GM18511 (cell line): ENCODE data around the gene BIRC2.
"Not testable (repeated sequence)": the region's sequence is repeated elsewhere in the genome, so short reads cannot be mapped to it uniquely, and the experiment has no call there.

Source experiments
- ATAC-seq: cut with Tn5 transposase; IDR thresholded peaks from one replicate; pipeline ENCODE4 v1.9.1; 2021; ENCODE audit warnings: mild to moderate bottlenecking, moderate library complexity; ENCODE audit not compliant: unreplicated experiment

Gene BIRC2

DNA sequence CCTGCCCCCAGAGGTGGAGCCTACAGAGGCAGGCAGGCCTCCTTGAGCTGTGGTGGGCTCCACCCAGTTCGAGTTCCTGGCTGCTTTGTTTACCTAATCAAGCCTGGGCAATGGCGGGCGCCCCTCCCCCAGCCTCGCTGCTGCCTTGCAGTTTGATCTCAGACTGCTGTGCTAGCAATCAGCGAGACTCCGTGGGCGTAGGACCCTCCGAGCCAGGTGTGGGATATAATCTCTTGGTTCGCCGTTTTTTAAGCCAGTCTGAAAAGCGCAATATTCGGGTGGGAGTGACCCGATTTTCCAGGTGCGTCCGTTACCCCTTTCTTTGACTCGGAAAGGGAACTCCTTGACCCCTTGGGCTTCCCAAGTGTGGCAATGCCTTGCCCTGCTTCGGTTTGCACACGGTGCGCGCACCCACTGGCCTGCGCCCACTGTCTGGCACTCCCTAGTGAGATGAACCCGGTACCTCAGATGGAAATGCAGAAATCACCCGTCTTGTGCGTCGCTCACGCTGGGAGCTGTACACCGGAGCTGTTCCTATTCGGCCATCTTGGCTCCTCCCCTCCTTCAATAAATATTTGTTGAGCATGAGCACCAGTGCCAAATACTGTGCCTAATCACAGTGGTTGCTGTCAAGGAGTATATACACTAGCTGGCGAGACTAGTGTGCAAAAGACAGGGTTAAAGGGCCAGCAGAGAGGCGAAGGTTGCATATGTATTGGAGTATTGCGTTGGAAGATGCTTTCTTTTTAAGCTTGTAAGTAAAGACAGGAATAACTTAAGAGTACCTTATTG, 27.8 kb downstream of the BIRC2 start:
- ATAC-seq: not testable (repeated sequence)

DNA sequence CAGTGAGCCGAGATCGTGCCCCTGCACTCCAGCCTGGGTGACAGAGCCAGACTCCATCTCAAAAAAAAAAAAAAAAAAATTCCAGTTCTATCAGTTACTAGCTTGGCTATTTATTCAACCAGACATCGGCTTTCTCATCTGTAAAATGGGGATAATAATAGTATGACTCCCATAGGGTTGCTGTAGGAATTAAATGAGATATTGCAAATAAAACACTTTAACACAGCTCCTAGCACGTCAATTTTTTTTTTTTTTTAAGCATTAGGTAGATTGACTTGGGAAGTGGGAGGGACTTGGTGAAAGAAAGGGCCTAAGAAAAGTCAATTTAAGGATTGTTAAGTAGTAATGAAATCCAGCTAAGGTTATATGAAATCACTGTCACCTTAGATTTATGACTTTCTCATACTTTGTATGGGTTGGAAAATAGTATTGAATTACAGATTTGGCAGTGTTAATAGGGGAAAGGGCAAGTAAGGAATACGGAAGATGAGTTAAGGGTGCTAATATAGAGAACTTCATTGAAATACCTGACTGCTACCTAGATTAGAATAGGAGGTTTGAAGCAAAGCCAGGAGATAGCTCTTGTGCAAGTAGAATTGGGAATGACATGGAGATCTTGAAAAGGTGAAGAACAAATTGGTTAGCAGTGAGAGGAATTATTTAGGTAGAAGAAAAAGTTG, 28.8 kb downstream of the BIRC2 start:
- ATAC-seq: no peak

DNA sequence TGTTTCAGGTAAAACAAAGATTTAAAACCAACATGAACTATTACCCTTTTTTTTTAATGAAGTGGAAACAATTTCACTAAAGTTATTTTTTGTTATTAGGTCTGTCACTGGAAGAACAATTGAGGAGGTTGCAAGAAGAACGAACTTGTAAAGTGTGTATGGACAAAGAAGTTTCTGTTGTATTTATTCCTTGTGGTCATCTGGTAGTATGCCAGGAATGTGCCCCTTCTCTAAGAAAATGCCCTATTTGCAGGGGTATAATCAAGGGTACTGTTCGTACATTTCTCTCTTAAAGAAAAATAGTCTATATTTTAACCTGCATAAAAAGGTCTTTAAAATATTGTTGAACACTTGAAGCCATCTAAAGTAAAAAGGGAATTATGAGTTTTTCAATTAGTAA, 30.9 kb downstream of the BIRC2 start:
- ATAC-seq: no peak

DNA sequence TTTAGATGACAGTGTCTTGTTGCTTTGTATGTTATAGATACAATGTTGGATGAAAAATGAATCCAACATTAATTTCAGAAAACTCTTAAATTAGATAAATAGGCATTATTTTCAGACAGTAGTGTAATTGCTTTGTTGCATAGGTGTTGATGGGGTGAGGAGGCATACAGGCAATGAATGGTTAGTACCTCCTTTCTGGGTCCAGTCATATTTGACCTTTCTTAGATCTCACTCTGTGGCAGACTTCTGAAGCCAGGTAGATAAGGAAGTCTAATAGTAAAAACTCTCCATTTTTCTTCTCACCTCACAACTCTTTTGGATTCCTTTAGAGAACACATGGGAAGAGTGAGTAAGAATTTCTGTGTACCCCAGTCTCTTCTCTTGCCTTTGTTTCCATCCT, 31.8 kb downstream of the BIRC2 start:
- no peak for ATAC-seq

DNA sequence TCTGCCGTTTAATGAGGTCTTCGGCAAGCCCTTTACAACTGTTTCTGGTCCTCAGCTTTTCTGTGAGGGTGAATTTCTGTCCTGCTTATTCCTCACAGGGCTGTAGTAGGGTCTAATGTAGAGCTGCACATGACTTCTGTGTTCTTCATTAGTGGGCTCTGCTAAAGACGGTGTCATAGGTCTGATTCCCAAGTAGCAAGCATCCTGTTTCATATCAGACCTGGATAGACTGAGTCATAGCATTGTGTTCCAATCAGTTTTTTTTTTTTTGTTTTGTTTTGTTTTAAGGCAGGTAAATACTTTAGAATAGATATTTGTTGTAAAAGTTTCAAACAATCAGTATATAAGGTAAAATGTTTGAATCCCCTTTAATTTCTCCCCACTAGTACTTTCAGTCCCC, 35.4 kb downstream of the BIRC2 start:
- no peak for ATAC-seq

DNA sequence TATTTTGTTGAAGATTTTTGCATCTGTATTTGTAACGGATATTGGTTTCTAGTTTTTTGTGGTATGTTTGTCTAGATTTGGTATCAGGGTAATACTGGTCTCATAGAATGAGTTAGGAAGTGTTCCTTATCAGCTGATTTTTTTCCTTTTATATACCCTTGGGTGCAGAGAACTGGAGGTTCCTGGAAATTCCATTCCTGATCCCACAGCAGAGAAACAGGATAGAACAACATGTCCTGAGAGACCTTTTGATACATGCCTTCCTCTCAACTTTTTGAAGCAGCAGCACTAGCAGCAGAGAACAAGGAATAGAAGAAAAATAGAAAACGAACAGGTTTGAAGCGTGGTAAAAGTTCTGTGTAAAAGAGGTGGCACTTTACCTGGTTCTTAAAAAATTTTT, 36.8 kb downstream of the BIRC2 start:
- ATAC-seq: no peak

DNA sequence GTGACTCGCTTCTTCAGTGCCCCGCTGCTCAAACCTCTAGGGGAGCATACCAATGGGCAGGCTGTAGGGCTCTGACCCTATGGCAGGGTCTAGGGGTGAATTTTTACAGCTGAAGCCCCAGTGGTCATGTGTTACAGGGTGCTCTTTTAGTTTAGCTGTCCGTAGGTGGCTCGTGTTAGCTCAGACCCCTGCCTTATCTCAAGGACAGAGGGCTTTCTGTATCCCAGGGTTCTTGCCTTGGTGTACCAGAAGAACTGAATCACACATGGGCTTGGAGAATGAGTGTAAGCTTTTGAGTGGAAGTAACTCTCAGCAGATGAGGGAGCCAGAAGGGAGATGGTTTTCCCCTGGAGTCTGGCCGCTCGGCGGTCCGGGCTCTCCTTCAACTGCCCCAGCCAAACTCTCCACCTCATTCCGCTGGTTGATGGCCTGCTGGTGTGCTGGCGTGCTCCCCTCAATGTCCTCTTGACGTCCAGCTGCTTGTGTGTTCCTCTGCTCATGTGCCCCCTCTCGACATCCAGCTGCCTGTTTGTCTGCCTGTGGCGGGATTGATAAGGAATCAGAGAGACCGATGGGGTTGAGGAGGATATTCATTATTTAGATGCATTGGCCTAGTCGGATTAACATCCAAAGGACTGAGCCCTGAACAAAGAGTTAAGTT, 37.5 kb downstream of the BIRC2 start:
- no peak for ATAC-seq

DNA sequence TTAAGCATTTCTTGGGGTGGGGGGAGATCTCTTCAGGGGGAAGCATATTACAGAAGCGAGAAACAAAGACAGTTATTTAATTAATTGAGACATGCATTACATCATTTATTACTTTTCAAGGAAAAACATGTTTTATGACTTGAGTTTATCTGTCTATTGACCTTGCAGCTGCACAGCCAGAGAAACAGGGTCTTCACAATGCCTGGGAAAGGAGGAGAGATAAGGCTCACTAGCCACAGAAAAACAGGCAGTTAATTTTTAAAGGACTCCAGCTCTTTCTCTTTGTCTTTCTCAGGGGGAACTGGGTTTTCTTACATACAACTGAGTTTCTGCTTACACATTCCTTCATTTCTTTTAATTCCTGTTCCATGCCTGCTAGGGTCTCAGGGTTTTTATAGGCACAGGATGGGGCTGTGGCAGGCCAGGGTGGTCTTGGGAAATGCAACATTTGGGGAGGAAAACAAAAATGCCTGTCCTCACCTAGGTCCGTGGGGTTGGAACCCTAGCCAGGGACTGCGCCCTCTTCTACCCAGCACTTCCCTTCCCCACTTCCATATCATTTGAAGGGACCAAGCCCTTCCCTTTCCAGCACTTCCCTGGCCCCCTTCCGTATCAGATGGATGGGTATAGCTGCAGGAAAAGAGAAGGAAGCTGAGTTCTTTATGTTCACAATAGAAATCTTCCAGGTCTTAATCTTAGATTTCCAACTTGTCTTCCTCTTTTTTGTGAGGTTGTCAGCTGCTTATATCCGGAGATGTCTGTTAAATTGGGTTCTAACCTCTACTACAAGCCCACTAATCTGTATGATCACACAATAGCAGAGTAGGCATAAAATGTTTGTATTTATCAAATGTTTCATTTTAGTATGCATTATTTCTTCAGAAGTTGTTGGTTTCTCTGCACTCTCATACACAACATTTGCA, 38.3 kb downstream of the BIRC2 start:
- no peak for ATAC-seq

DNA sequence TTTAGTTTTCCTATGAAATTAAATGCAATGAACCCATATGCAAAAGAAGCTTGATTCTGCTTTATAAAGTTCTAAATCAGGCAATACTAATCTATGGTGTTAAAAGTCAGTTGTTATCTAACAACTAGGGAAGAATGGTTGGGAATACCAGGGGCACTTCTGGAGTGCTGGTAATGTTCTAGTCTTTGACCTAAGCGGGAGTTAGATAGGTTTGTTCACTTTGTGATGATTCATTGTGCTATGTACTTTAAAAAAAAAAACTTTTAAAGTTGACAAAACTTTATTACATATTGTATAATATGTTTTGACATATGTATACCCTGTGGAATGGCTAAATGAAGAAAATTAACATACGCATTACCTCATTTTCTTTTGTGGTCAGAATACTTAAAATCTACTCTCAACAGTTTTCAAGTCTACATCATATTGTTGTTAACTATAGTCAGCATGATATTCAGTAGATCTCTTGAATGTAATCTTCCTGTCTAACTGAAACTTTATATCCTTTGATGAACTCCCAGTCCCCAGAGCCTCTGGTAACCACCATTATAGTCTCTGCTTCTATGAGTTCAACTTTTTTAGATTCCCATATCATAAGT, 39.2 kb downstream of the BIRC2 start:
- ATAC-seq: no peak

DNA sequence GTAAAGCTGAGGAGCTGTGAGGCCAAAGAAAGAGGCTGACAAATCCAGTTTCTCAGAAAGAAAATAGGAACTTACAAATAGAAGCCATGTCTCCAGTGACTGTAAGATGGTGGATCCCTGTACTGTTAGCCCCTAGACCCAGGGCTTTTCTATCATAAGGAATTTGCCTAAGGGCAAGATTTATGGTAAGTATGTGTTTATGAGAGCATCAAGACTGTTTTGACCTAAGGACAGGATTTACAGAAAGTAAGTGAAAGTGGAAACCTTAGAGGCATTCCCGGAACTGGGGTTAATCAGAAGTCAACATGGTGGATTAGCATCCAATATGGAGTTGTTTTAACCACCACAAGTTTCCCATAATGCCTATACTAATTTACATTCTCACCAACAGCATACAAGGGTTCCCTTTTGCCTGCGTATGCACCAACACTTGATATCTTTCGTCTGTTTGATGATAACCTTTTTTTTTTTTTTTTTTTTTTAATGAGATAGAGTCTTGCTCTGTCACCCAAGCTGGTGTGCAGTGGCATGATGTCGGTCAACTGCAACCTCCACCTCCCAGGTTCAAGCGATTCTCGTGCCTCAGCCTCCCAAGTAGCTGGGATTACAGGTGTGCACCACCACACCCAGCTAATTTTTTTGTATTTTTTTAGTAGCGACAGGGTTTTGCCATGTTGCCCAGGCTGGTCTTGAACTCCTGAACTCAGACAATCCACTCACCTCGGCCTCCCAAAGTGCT, 40.2 kb downstream of the BIRC2 start:
- no peak for ATAC-seq

DNA sequence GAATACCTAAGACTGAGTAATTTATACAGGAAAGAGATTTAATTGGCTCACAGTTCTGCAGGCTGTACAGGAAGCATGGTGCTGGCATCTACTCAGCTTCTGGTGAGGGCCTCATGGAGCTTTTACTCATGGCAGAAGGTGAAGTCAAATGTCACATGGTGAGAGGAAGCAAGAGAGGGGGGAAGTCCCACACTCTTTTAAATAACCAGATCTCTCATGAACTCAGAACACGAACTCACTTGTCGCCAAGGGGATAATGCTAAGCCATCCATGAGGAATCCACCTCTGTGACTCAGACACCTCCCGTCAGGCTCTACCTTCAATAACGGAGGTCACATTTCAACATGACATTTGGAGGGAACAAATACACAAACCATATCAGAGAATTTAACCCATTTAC, 42.2 kb downstream of the BIRC2 start:
- no peak for ATAC-seq

DNA sequence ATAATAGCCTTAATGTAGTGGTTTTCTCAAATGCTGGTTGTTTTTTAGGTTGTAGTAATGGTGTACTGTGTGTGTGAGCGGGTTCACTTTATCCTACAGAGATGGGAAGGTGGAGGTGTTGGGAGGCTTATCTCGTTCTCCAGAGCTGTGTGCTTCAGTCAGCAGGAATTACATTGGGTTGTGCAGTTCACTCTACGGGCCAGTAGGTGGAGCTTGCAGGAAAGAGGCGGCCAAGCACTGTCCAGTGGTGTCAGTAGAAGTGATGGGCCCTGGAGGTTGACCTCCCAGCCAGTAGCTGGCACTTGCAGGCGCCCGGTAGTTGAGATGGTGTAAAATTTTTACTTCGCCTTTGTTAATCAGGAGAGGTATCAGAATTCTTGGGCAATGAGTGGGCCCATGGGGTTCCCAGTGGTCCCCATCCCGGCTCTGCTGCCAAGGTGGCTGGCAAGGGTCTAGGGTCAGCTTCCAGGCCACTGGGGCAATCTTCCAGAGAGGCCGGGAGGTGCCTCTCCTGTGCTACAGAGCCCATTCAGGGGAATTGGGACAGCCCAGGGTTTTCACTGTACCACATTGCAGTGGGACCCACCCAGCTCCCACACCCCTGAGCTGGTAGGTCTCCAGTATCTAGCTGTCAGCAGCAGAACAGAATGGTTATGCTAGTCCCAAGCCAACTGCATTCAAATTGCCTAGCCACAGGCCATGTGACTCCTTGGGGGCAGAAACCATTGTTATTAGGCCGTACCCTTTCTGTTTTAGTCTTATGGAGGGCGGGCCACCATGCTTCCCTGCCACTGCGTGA, 43.9 kb downstream of the BIRC2 start:
- peak; percentile 86 for ATAC-seq

DNA sequence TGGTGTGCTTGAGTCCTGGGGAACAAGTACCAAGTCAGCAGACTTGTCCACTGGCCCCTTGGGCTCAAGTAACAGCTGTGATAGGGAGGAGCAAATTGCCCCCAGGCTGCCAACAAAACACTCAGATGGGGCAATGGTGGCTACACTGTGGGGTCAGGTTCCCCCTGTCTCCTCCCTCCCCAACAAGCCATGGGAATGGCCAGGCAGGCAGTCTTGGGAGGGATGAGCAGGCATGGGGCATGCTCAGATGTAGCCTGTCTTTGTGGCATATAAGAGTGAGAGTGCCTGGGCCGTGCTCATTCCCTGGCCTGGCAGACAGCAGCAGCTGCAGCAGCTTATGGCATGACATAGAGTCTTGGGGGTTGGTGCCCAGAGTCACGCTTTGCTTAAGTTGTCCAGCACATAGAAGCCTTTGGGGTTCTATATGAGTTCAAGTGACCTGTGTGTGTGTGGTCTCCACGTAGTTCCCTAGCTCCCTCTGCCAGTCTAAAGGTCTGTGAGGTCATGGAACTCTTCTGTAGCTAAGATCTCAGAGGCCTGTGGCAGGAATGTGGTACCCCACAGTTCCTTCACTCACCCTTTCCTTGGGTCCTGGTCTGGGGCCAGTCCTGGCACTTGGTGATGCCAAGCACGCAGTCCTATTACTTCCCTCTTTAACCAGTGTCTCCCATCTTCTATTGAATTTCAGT, 44.7 kb downstream of the BIRC2 start:
- ATAC-seq: no peak

DNA sequence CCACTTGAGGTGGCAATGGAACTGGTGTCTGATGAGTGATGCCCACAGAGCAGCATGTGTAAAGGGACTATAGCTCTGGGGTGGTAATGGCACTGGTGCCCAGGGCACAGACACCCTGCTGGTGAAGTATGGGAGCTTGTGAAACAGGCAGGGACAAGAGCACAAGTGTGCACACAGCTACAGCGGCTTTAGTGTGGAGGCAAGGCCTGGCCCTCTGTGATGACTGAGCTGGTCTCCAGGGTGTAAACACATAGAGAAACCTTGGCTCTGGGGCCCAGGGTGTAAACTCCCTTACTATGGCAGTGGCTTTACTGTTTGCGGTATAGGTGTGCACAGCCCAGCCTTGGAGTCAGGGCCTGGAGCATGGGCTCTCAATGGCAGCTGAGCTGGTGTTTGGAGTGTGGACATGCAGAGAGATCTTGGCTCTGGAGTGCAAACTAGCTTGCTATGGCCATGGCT, 46.3 kb downstream of the BIRC2 start:
- ATAC-seq: no peak

DNA sequence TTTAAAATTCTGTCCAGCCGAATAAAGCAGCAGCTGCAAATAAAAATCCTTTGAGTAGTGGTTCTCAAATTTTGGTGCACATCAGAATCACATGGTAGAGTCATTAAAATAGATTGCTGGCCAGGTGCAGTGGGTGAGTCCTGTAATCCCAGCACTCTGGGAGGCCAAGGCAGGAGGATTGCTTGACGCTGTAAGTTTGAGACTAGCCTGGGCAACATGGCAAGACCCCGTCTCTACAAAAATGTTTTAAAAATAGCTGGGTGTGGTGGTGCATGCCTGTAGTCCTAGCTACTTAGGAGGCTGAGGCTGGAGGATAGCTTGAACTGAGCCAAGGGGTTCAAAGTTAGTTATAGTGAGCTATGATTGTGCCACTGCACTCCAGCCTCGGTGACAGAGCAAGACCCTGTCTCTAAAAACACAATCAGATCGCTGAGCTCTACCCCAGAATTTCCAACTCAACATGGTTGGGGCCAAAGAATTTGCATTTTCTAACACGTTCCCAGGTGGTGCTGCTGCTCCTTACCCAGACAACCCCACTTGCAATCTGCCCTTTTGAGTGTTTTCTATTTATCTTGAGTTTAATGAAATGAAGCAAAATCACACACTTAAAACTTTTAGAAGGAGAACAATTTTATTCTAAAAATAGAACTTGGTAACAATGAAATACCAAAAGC, 48.8 kb downstream of the BIRC2 start:
- ATAC-seq: no peak

DNA sequence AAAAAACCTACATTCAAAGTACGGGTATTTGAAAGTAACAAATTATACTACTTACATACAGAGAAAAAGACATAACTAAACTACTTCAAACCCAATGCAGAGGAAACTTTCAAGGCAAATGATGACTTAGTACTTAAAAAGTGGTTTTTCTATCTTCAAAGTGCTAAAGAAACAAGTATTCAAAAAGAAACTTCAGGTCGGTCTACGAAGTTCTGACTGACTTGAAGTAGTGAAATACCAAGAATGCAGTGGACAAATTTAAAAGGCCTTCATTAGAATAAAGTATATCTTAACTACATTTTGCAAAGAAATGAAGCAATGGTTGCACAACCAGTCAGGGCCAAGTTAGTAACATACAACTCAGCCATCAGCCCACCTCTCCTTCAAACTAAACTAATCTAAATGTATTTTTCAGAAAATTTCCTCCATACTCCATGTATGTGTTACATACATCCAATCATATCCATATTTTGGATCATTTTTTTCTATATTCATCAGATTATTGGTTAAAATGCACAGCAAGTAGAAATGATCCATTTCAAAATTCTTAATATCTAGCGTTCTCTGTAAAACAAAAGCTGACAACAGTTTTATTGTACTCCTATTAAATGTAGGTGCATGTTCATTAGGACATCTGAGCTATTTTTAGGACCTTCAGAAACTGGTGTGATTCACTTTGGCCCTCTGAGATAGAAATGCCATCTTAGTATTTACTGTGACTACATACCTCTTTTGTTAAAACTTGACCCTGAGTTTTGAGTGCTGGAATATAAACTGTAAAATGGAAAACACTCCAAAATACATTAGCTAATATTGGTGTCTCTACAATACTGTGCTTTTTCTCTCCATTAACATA, 49.9 kb downstream of the BIRC2 start:
- ATAC-seq: no peak

DNA sequence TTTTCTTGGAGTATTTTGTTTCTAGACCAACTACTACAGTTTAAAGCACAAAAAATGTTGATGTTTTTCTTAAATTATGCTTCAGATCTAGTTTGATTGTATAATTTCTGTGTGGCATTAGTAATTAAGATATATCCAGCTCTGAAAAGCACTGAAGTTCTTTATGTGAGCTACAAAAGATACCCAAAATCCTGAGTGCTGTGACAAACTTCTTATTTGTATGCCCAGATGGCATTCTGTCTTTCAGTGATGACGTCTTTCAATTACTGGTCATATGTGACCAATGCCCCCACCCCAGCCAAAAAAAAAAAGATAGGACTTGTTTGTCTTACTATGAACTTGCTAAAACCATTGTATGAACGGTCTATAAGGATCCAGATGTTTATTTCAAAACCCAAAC, 51.3 kb downstream of the BIRC2 start:
- no peak for ATAC-seq
